ENCODE results near the gene NAGLU. TPM values are rescaled to one million over a fixed set of nuclear protein-coding genes. Genes with fewer than 3 reads are reported as not detected.

Gene NAGLU
- total RNA-seq = 24.3 and 50.7 TPM in 2 replicates

DNA sequence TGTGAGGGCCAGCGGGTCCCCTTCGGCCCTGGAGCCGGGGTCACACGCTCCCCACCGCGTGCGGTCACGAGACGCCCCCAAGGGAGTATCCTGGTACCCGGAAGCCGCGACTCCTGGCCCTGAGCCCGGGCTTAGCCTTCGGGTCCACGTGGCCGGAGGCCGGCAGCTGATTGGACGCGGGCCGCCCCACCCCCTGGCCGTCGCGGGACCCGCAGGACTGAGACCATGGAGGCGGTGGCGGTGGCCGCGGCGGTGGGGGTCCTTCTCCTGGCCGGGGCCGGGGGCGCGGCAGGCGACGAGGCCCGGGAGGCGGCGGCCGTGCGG lies at the start of gene NAGLU:
NAGLU (plus strand) TSS at position 194 of the 324 bp plus-strand sequence; CDS start at position 226, 32 bp downstream.

DNA sequence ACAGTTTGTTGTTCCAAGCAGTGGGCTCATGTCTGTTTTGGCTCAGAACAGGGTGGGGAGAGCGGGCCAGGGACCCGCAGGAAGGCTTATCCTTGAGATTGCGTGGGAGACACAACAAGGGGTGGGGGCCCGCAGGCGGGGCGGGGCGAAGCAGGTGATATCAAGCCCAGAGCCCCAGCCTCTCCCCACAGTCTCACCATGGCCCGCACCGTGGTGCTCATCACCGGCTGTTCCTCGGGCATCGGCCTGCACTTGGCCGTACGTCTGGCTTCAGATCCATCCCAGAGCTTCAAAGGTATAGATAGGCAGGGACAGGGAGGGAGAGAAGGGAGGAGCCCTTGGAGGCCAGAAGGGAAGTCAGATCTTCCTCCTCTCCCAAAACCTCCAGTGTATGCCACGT lies 16.7 kb downstream of the NAGLU start, which contains the start of gene HSD17B1:
HSD17B1 (plus strand) TSS at position 188 of the 400 bp plus-strand sequence; CDS start at position 199, 11 bp downstream.

DNA sequence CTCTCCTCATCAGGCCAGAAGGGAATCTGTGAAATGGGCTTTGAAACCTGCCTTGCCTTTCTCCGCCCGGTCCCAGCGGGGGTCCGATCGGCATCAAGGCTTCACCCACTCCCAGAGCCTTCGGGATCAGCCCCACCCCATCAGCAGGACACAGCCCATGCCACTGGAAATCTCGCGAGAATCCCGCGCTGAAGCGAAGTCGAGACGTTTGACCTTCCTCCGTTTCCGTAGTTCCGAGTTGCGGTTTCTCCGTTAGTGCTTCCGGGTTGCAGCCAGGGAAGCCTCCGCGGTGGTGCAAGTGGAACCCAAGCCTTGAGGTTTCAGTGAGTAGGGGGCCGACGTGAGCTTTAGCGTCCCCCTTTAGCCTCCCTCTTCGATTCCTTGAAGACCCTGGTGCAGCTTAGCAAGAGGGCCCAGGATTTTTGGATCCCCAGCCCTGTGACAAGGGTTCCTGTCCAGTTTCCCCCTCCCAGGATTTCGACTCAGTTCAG lies 25.9 kb downstream of the NAGLU start, which contains the start of gene COASY:
COASY (plus strand) TSS at position 252 of the 491 bp plus-strand sequence. CDS start 475 bp downstream, outside the sequence.

DNA sequence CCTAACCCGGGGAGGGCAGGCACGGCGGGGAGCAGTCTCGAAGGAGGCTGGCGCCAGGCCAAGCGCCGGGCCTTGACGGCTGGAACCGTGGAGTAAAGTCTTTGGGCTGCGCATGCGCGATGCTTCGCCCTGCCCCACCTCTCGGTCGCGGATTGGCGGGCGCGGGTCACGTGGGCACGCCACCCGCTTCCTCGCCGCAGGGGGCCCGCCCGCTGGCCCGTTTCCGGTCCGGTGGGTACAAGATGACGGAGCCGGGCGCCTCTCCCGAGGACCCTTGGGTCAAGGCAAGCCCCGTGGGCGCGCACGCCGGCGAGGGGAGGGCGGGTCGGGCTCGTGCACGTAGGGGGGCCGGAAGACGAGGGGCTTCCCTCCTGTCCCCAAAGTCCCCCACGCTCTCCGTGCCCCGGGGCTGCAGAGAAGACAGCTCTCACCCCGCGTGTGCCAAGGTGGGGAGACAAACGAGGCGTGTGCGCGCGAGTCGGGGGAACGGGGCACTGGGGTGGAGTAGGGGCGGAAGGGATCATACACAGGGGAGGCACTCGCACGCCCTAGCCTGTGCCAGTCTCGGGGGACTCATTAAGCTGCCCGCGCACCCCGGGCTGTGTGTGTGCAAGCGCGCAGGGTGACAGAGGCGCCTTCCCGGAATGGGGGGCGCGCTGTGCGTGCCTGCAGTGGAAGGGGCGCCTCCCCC lies 31.0 kb downstream of the NAGLU start, which contains the start of gene MLX:
MLX (plus strand) TSS at position 218 of the 691 bp plus-strand sequence; CDS start at position 243, 25 bp downstream.

DNA sequence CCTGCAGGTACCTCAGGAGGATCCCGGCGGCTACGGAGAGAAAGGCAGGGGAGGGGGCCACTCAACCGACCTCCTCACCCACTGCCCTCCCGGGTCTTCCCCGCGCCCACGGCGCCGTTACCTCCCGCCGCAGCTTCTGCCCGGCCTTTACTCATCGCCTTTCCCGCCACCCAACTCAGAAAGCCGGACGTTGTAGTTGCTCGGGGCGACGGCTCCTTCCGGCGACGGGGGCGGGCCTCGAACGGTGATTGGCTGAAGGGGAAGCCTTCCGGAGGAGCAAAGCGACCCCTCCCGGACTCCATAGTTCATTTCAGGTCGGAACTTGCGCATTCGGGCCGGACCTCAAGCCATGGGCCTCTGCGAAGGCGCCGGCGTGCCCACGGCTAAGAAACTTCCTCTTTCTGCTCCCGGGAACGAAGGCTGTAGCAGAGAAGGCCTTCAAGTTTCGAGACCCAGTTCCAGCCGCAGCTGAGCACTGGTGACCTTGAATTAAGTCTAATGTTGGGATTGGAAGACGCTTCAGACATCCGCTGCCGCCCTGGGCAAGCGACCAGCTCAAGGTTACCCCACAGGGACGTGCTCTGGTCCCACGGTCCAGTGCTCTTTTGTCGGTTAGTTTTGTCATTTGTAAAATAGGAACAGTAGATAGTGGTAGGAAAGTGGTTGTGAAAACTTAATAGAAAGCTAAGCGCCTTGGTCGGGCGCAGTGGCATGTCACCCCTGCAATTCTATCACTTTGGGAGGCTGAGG lies 41.7 kb downstream of the NAGLU start, which contains the start of gene PSMC3IP:
PSMC3IP (minus strand) TSS at position 198 of the 750 bp plus-strand sequence; CDS start at position 155, 43 bp downstream.

Other genes starting within 250 kb of the NAGLU start
- gene STAT5A, start 247.7 kb upstream of the NAGLU start, total RNA-seq = 4.8 and 16.6 TPM in 2 replicates
- gene STAT3, start 147.8 kb upstream of the NAGLU start, total RNA-seq = 99.5 and 101 TPM in 2 replicates
- gene CAVIN1, start 113.0 kb upstream of the NAGLU start, total RNA-seq = 691 and 1,245 TPM in 2 replicates
- gene ATP6V0A1, start 77.4 kb upstream of the NAGLU start, total RNA-seq = 31.2 and 73.6 TPM in 2 replicates
- gene HSD17B1, start 16.7 kb downstream of the NAGLU start, total RNA-seq = 5.4 and 8.6 TPM in 2 replicates
- 7.0 and 18.6 TPM in 2 replicates for gene COASY, start 25.9 kb downstream of the NAGLU start, total RNA-seq
- gene MLX, start 30.9 kb downstream of the NAGLU start, total RNA-seq = 32.1 and 65.4 TPM in 2 replicates
- gene PSMC3IP, start 41.5 kb downstream of the NAGLU start, total RNA-seq = 2.3 and 16.3 TPM in 2 replicates
- 73.0 and 74.8 TPM in 2 replicates for gene RETREG3, start 73.1 kb downstream of the NAGLU start, total RNA-seq
- 20.3 and 42.2 TPM in 2 replicates for gene TUBG1, start 73.4 kb downstream of the NAGLU start, total RNA-seq
- gene TUBG2, start 123.0 kb downstream of the NAGLU start, total RNA-seq = 4.8 and 11.6 TPM in 2 replicates
- gene PLEKHH3, start 140.8 kb downstream of the NAGLU start, total RNA-seq = 10.7 and 11.6 TPM in 2 replicates
- 3.6 and 6.8 TPM in 2 replicates for gene CCR10, start 145.6 kb downstream of the NAGLU start, total RNA-seq
- 15.0 and 20.6 TPM in 2 replicates for gene CNTNAP1, start 146.3 kb downstream of the NAGLU start, total RNA-seq
- 7.7 and 20.0 TPM in 2 replicates for gene EZH1, start 208.8 kb downstream of the NAGLU start, total RNA-seq
- under 0.01 and 0.58 TPM in 2 replicates for gene RAMP2, start 225.0 kb downstream of the NAGLU start, total RNA-seq
- 65.7 and 92.6 TPM in 2 replicates for gene VPS25, start 237.2 kb downstream of the NAGLU start, total RNA-seq
- gene WNK4, start 244.4 kb downstream of the NAGLU start, total RNA-seq = 3.5 and 4.5 TPM in 2 replicates